ENCODE results near the gene FRS2. TPM values are rescaled to one million over a fixed set of nuclear protein-coding genes. Genes with fewer than 3 reads are reported as not detected.

FRS2 gene
- total RNA-seq, 4 donors from 2014 or later: 35.2 to 60.7 (median 48.6) TPM

DNA sequence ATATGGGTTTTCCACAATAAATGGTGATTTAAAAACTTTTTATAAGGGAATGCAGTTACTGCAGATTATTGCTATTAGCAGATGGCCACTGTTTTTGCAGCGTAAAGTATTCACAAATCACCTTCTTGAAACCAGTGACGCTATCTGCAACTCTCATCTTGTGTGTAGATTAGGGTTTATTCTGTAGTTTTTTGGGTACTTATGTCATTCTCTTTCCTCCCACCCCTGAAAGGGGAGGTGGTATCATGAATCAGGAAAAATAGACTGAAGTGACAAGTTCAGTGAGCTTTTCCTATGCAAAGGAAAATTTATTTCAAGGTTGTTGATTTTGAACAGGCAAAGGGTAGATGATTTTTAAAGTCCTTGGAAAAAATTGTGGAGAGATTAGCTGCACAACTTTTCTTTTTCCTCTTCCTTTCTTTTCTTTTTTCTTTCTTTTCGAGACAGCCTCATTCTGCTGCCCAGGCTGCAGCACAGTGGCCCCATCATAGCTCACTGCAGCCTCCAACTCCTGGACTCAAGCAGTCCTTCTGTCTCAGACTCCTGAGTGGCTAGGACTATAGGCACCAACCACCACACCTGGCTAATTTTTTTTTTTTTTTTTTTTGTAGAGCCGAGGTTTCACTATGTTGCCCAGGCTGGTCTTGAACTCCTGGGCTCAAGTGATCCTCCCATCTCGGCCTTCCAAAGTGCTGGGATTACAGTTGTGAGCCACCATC lies 1.6 kb downstream of the FRS2 start:
- H3K27ac ChIP-seq: no peak overlapping the region
- TF ChIP-seq EP300 (IDR thresholded peaks at IDR 0.05) (no peak), POLR2AphosphoS5 (IDR thresholded peaks at IDR 0.05) (no peak), POLR2A (IDR thresholded peaks at IDR 0.05) (no peak)
- TF ChIP-seq, protein P1, sequence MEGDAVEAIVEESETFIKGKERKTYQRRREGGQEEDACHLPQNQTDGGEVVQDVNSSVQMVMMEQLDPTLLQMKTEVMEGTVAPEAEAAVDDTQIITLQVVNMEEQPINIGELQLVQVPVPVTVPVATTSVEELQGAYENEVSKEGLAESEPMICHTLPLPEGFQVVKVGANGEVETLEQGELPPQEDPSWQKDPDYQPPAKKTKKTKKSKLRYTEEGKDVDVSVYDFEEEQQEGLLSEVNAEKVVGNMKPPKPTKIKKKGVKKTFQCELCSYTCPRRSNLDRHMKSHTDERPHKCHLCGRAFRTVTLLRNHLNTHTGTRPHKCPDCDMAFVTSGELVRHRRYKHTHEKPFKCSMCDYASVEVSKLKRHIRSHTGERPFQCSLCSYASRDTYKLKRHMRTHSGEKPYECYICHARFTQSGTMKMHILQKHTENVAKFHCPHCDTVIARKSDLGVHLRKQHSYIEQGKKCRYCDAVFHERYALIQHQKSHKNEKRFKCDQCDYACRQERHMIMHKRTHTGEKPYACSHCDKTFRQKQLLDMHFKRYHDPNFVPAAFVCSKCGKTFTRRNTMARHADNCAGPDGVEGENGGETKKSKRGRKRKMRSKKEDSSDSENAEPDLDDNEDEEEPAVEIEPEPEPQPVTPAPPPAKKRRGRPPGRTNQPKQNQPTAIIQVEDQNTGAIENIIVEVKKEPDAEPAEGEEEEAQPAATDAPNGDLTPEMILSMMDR (IDR thresholded peaks at IDR 0.05): no peak
- 62% methylated on average over 5 of the region's 5 CpGs for WGBS
- H3K4me3 ChIP-seq: peak overlapping the region; percentile 74
- peaks cover 75% of the 10 kb centered on the region for H3K4me1 ChIP-seq
- no peak for DNase-seq (ENCODE audit: low spot score in 2 of 2)
- H3K9me3 ChIP-seq: no peaks in the 10 kb centered on the region
- H3K36me3 ChIP-seq: no peaks in the 10 kb centered on the region
- no peaks in the 10 kb centered on the region for H3K27me3 ChIP-seq

DNA sequence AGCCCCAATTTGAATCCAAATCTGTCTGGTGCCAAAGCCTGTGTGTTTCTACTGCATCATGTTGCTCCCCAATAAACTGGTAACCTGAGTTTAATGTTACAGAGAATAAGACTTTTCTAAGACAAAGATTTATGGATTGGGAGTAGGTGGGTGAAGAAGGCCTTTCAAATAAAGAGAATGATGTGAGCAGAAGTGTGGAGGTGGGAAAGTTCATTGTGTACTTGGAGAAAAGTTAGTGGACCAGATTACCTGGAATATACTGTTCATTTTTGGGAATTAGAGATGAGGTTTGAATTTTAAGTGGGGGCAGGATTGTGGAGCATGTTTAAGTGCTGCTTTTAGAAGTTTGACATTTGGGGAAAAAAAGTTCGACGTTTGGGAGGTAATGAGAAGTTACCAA lies 3.1 kb downstream of the FRS2 start:
- H3K36me3 ChIP-seq: no peaks in the 10 kb centered on the region
- 76% methylated on average over 2 of the region's 2 CpGs for WGBS
- no peaks in the 10 kb centered on the region for H3K27me3 ChIP-seq
- no peak overlapping the region for H3K4me3 ChIP-seq
- no peak for DNase-seq (ENCODE audit: low spot score in 2 of 2)
- H3K27ac ChIP-seq: no peak overlapping the region
- H3K9me3 ChIP-seq: no peaks in the 10 kb centered on the region
- TF ChIP-seq POLR2A (IDR thresholded peaks at IDR 0.05) (no peak), EP300 (IDR thresholded peaks at IDR 0.05) (no peak), POLR2AphosphoS5 (IDR thresholded peaks at IDR 0.05) (no peak)
- TF ChIP-seq, protein P1 (IDR thresholded peaks at IDR 0.05): no peak
- peaks cover 68% of the 10 kb centered on the region for H3K4me1 ChIP-seq

DNA sequence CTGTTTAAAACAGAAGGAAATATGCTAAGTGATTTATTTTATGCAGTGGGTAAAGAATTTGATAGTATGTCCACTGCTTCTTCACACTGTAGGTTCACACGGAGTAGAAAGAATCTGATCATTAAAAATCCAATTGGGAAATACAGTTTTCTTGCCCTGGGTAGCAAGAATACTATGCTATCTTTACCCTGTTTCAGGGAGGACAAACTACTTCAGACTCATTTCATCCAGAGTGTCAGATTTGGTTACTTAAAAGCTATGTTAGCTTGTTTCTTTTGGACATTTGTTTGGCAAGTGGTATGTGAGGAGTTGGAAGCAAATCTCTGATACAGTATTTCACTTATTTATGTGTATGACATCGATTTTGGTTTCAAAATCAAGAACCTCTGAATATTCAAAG lies 4.3 kb downstream of the FRS2 start:
- Histone ChIP-seq H3K4me3 (no peak overlapping the region), H3K36me3 (no peaks in the 10 kb centered on the region), H3K27me3 (no peaks in the 10 kb centered on the region), H3K4me1 (peaks cover 63% of the 10 kb centered on the region), H3K27ac (no peak overlapping the region), H3K9me3 (no peaks in the 10 kb centered on the region)
- TF ChIP-seq POLR2A (IDR thresholded peaks at IDR 0.05) (no peak), EP300 (IDR thresholded peaks at IDR 0.05) (no peak), POLR2AphosphoS5 (IDR thresholded peaks at IDR 0.05) (no peak)
- TF ChIP-seq, protein P1 (IDR thresholded peaks at IDR 0.05): no peak
- 39% methylated on average over 2 of the region's 2 CpGs for WGBS
- no peak for DNase-seq (ENCODE audit: low spot score in 2 of 2)

DNA sequence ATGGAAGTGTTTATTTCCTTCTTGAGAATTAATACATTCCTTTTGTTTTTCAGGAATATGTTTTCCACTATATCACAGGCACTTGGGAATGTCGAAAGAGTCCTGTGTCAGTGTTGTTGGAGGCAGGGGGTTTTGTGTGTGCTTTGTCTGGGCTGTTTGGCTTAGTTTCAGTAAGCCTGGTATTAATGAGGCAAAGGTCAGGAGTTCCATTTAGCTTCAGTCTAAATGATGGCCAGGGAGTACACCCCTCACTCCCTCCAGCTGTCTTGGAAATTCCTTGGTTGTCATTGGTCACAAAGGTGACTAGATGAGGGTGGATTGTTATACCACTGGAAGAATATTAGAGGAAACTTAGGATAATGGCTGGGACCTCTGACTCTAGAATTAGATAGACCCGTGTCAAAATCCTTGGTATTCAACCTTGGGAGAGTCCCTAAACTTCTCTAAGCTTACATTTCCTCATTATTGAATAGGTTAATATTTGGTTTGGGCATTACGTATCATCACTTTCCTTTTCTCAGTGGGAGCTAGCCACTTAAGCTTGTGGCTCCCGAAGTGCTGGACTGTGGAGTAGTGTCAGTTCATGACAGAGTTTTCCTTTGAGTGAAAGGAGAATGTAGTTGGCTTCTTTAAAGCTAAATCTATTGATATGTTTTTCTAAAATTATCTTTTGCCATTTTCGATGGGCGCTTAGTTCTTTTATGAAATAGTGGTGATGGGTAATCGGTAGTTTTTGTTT lies 5.2 kb downstream of the FRS2 start:
- peak overlapping the region; percentile 65 for H3K27ac ChIP-seq
- peak overlapping the region; percentile 24 for H3K4me3 ChIP-seq
- TF ChIP-seq POLR2A (IDR thresholded peaks at IDR 0.05) (no peak), EP300 (IDR thresholded peaks at IDR 0.05) (no peak), POLR2AphosphoS5 (IDR thresholded peaks at IDR 0.05) (no peak)
- TF ChIP-seq, protein P1 (IDR thresholded peaks at IDR 0.05): no peak
- peaks cover 59% of the 10 kb centered on the region for H3K4me1 ChIP-seq
- DNase-seq (ENCODE audit: low spot score in 2 of 2): no peak
- no peaks in the 10 kb centered on the region for H3K9me3 ChIP-seq
- H3K36me3 ChIP-seq: no peaks in the 10 kb centered on the region
- 39% methylated on average over 7 of the region's 7 CpGs for WGBS
- no peaks in the 10 kb centered on the region for H3K27me3 ChIP-seq

DNA sequence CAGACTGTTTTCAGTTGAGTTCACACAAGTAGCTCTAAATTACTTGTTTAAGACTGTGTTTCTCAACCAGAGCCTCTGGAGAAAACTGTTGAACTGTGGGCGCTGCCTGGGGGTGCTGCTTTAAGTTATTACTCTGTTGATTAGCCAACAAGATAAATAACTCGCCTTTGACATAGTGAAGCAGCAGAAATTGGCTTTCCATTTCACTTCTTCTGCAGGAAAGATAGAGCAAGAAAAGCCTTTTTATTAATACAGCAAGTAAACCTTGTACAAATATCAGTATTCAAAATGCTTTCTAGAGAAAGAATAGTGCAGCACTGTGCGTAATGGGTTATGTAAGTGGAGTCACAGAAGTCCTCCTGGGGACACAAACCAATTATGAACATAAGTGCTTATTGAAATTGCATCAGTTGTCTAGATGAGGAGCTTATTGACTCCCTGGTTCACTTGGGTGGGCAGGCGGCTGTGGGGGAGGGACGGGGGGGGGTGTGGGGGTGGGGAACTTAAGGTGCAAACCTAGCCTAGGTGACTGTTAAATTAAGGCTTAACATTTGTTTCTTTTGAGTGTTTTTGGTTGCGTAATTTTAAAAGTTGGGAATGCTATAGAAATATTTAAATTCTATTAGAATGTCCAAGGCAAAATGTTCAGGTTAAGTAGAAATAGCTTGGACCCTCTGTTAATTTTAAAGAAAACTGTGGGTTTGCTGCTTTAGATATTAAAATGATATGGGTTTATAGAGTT lies 6.3 kb downstream of the FRS2 start:
- H3K27me3 ChIP-seq: no peaks in the 10 kb centered on the region
- H3K4me1 ChIP-seq: peaks cover 53% of the 10 kb centered on the region
- peak overlapping the region; percentile 24 for H3K4me3 ChIP-seq
- DNase-seq (ENCODE audit: low spot score in 2 of 2): no peak
- H3K27ac ChIP-seq: no peak overlapping the region
- 42% methylated on average over 6 of the region's 6 CpGs for WGBS
- no peaks in the 10 kb centered on the region for H3K36me3 ChIP-seq
- H3K9me3 ChIP-seq: no peaks in the 10 kb centered on the region
- no peak for TF ChIP-seq POLR2A (IDR thresholded peaks at IDR 0.05)
- TF ChIP-seq EP300 (IDR thresholded peaks at IDR 0.05): no peak
- TF ChIP-seq, protein P1 (IDR thresholded peaks at IDR 0.05): no peak
- no peak for TF ChIP-seq POLR2AphosphoS5 (IDR thresholded peaks at IDR 0.05)

Data from suprapubic skin (tissue), 4 donors.